Spleen (tissue), 7 donors: ENCODE results near the gene ZNF700.

Experiments
- CTCF ChIP-seq, 11 experiments: fragments of 200-600 bp in 7 of 11; fragments of 450-650 bp in 4 of 11; sonication (generic) in 4 of 11; IDR thresholded peaks in 8 of 11; conservative IDR thresholded peaks in 3 of 11; 1 replicate in 7 of 11; 2 replicates in 4 of 11; pipeline versions ENCODE4 v1.4.0 to v1.8.0; 2016 to 2021; ENCODE audit warnings: antibody characterized with exemption in 11 of 11, inconsistent platforms in 4 of 11, mild to moderate bottlenecking in 1 of 11
- POLR2A ChIP-seq, 3 donors: fragments of 450-650 bp; IDR thresholded peaks; one replicate each; pipeline ENCODE4 v1.5.1; 2017; ENCODE audit warnings: antibody characterized with exemption in 3 of 3, mild to moderate bottlenecking in 1 of 3
- donor health status: DM: no; HTN: no; CAD: no; lungs with moderate emphysema.
- donor health status: DM: no; HTN: no; CAD: no.
- donor health status: DM: no; HTN: no; CAD: no.

- TF ChIP-seq CTCF (IDR thresholded peaks at IDR 0.05 in 8 of 11, conservative IDR thresholded peaks at IDR 0.05 in 3 of 11) (no peak), POLR2A (IDR thresholded peaks at IDR 0.05) (no peak)
Observed at GRCh38 chr19:11902228-11902627, 22.7 kb upstream of the ZNF700 start.
